GM12878 (cell line): Measurements from ENCODE around the gene HOOK2. TPM values are rescaled to one million over a fixed set of nuclear protein-coding genes. Genes with fewer than 3 reads are reported as not detected.

Experiments
- CHD1 ChIP-seq: IDR thresholded peaks from 2 replicates; pipeline ENCODE4 v1.6.1; 2012; ENCODE audit warnings: low read depth, low read length, improper control_type of control experiment
- CHD2 ChIP-seq: IDR thresholded peaks from 2 replicates; pipeline ENCODE4 v1.6.1; 2011; ENCODE audit warnings: low read depth, low read length, improper control_type of control experiment, borderline replicate concordance
- DPF2 ChIP-seq: fragments of 450-650 bp; IDR thresholded peaks from 2 replicates; pipeline ENCODE4 v1.6.1; 2017; ENCODE audit warnings: mild to moderate bottlenecking
- EED ChIP-seq: sonication (generic); IDR thresholded peaks from 2 replicates; pipeline ENCODE4 v1.6.1; 2016; ENCODE audit warnings: antibody characterized with exemption, low read depth
- HCFC1 ChIP-seq: fragments of 150-350 bp; IDR thresholded peaks from 2 replicates; pipeline ENCODE4 v1.6.1; 2014; ENCODE audit warnings: low read length
- HDGF ChIP-seq: fragments of 450-650 bp; IDR thresholded peaks from 2 replicates; pipeline ENCODE4 v1.6.1; 2016; ENCODE audit warnings: antibody characterized with exemption
- MYB ChIP-seq: fragments of 150-350 bp; IDR thresholded peaks from 2 replicates; pipeline ENCODE4 v1.6.1; 2014; ENCODE audit warnings: mild to moderate bottlenecking, low read depth, low read length, borderline replicate concordance
- NKRF ChIP-seq: fragments of 450-650 bp; conservative IDR thresholded peaks from 2 replicates; pipeline ENCODE4 v1.6.1; 2017; ENCODE audit warnings: mild to moderate bottlenecking, moderate library complexity
- NR2C2 ChIP-seq: IDR thresholded peaks from 2 replicates; pipeline ENCODE4 v1.6.1; 2011; ENCODE audit warnings: borderline replicate concordance, low read depth; ENCODE audit not compliant: control insufficient read depth, insufficient read length
- NR2F1 ChIP-seq: fragments of 450-650 bp; conservative IDR thresholded peaks from 2 replicates; pipeline ENCODE4 v1.6.1; 2017; ENCODE audit warnings: mild to moderate bottlenecking
- PML ChIP-seq: IDR thresholded peaks from 2 replicates; pipeline ENCODE4 v1.6.1; 2012; ENCODE audit warnings: low read length, inconsistent platforms
- POLR2A ChIP-seq: IDR thresholded peaks from 2 replicates; pipeline ENCODE4 v1.6.1; 2011; ENCODE audit warnings: low read depth, mild to moderate bottlenecking, low read length
- REST ChIP-seq: IDR thresholded peaks from 2 replicates; pipeline ENCODE4 v1.6.1; 2012; ENCODE audit warnings: mild to moderate bottlenecking, low read depth, low read length
- SIX5 ChIP-seq: IDR thresholded peaks from 2 replicates; pipeline ENCODE4 v1.6.1; 2011; ENCODE audit warnings: mild to moderate bottlenecking, low read depth, low read length, moderate library complexity; ENCODE audit not compliant: severe bottlenecking
- SUZ12 ChIP-seq: fragments of 200-600 bp; sonication (generic); IDR thresholded peaks from one replicate; pipeline ENCODE4 v1.6.1; 2018; ENCODE audit warnings: antibody characterized with exemption, mild to moderate bottlenecking; ENCODE audit not compliant: unreplicated experiment
- TARDBP ChIP-seq: IDR thresholded peaks from 2 replicates; pipeline ENCODE4 v1.6.1; 2016; ENCODE audit warnings: borderline replicate concordance
- TBL1XR1 ChIP-seq: IDR thresholded peaks from 2 replicates; pipeline ENCODE4 v1.6.1; 2012; ENCODE audit warnings: low read depth, low read length, improper control_type of control experiment
- YBX1 ChIP-seq: fragments of 450-650 bp; IDR thresholded peaks from 2 replicates; pipeline ENCODE4 v1.6.1; 2016; ENCODE audit warnings: antibody characterized with exemption
- YY1 ChIP-seq: IDR thresholded peaks from 2 replicates; pipeline ENCODE4 v1.6.1; 2011; ENCODE audit warnings: low read depth, mild to moderate bottlenecking, low read length
- ZBED1 ChIP-seq: IDR thresholded peaks from 2 replicates; pipeline ENCODE4 v1.6.1; 2016; ENCODE audit warnings: borderline replicate concordance
- ZNF217 ChIP-seq: fragments of 450-650 bp; IDR thresholded peaks from 2 replicates; pipeline ENCODE4 v1.6.1; 2017; ENCODE audit warnings: antibody characterized with exemption, mild to moderate bottlenecking
- ZNF384 ChIP-seq: IDR thresholded peaks from 2 replicates; pipeline ENCODE4 v1.6.1; 2012; ENCODE audit warnings: low read depth, mild to moderate bottlenecking, low read length, improper control_type of control experiment, borderline replicate concordance
- ZNF592 ChIP-seq: fragments of 450-650 bp; IDR thresholded peaks from 2 replicates; pipeline ENCODE4 v1.6.1; 2017; ENCODE audit warnings: mild to moderate bottlenecking, moderate library complexity
- ZNF622 ChIP-seq: fragments of 450-650 bp; IDR thresholded peaks from 2 replicates; pipeline ENCODE4 v1.6.1; 2017; ENCODE audit warnings: mild to moderate bottlenecking, inconsistent platforms
- polyA plus RNA-seq, 11 experiments: library from polyadenylated mRNA; depleted of rRNA in 4 of 11; unstranded in 6 of 11; stranded (reverse) in 5 of 11; fragments of >200 nt; fragmentation: Nextera tagmentation in 4 of 11; fragmentation: Illumina TruSeq in 1 of 11; extraction: Ambion mirVana in 4 of 11; extraction: Trizol in 1 of 11; gene quantifications; 1 replicate in 1 of 11; 2 replicates in 10 of 11; pipeline versions ENCODE4 v1.2.1 to v1.2.3, GENCODE V29; 2011 to 2016; ENCODE audit warnings: inconsistent platforms in 2 of 11, missing spikeins in 2 of 11, low read depth in 1 of 11
- total RNA-seq, 4 experiments: library from RNA; depleted of rRNA in 3 of 4; stranded (reverse); fragments of >200 nt in 3 of 4; fragmentation: Illumina TruSeq in 1 of 4; extraction: Trizol in 1 of 4; gene quantifications; 2 replicates each; pipeline versions ENCODE4 v1.2.1 to v1.2.3, GENCODE V29; 2013 to 2021

Gene HOOK2
- total and polyA plus RNA-seq, 10 of the 15 experiments (the other 5 are each of a cell fraction or from before 2014, with no cell fraction given): 1.5 to 9.6 (median 6.2) TPM

GRCh38 chr19:12789904-12790619 is 14.7 kb upstream of the HOOK2 start (continued):
- TF ChIP-seq NKRF: 0 out of 2 replicates have a peak, but pooled peaks have one; percentile 17
- no peak for TF ChIP-seq ZNF622
- TF ChIP-seq HDGF: peak; percentile 77
- TF ChIP-seq NR2C2: no peak
- no peak; the same call in 1 of the 2 replicates for TF ChIP-seq TARDBP
- no peak for TF ChIP-seq PML
- TF ChIP-seq ZBED1: no peak
- no peak for TF ChIP-seq POLR2A
- TF ChIP-seq CHD2: 0 out of 2 replicates have a peak, but pooled peaks have one; percentile 70
- no peak for TF ChIP-seq MYB
- TF ChIP-seq CHD1: peak; percentile 99
- TF ChIP-seq NR2F1: peak; percentile 53; the same call in 1 of the 2 replicates
- TF ChIP-seq EED: peak; percentile 64
- peak; percentile 69 for TF ChIP-seq YY1
- TF ChIP-seq ZNF384: 0 out of 2 replicates have a peak, but pooled peaks have one; percentile 18
- no peak for TF ChIP-seq ZNF217
- TF ChIP-seq HCFC1: no peak; the same call in 1 of the 2 replicates
- TF ChIP-seq YBX1: no peak
- no peak for TF ChIP-seq REST
- TF ChIP-seq DPF2: no peak; the same call in 1 of the 2 replicates
- peak; percentile 47 for TF ChIP-seq SIX5
- TF ChIP-seq SUZ12: no peak
- peak; percentile 82 for TF ChIP-seq TBL1XR1
- 0 out of 2 replicates have a peak, but pooled peaks have one; percentile 37 for TF ChIP-seq ZNF592
